ENCODE results near the gene CCDC186. TPM values are rescaled to one million over a fixed set of nuclear protein-coding genes. Genes with fewer than 3 reads are reported as not detected.

The CCDC186 gene
- total and polyA plus RNA-seq, 2 donors from 2014 or later = 4.7 to 34.2 TPM

- TF ChIP-seq CTCF (IDR thresholded peaks at IDR 0.05; ENCODE audit: borderline replicate concordance, extremely low read depth, insufficient read depth) = no peak
- Histone ChIP-seq H3K27me3 (ENCODE audit: control insufficient read depth, insufficient read depth, low read length) (no peaks in the 10 kb centered on the region), H3K36me3 (ENCODE audit: control insufficient read depth in 2 of 3, insufficient read depth in 3 of 3, low read length in 3 of 3) (no peaks in the 10 kb centered on the region), H3K27ac (ENCODE audit: low read depth in 2 of 2, low read length in 2 of 2) (peak overlapping the region in 1 of 2 donors; percentile 50), H3K4me3 (ENCODE audit: low read length in 3 of 3) (no peak overlapping the region), H3K9ac (ENCODE audit: low read length in 3 of 3) (no peak overlapping the region), H3K9me3 (ENCODE audit: control insufficient read depth in 2 of 3, insufficient read depth in 1 of 3, low read length in 3 of 3) (no peaks in the 10 kb centered on the region), H3K4me1 (ENCODE audit: control insufficient read depth in 2 of 3, insufficient read depth in 2 of 3, low read depth in 1 of 3, low read length in 3 of 3) (peaks cover 0 to 5% (median 0%) of the 10 kb centered on the region in 3 donors)
- intact Hi-C loops (cut with DNase I) = no loop called here
- DNase-seq (no peak), FAIRE-seq (no peak)
Observed at GRCh38 chr10:114188900-114189299, 14.9 kb upstream of the CCDC186 start.

GRCh38 chr10:114188001-114188400 is 14.0 kb upstream of the CCDC186 start:
- FAIRE-seq (no peak), DNase-seq (no peak)
- no peak for TF ChIP-seq CTCF (IDR thresholded peaks at IDR 0.05; ENCODE audit: borderline replicate concordance, extremely low read depth, insufficient read depth)
- H3K9ac ChIP-seq (ENCODE audit: low read length in 3 of 3) = no peak overlapping the region
- H3K27ac ChIP-seq (ENCODE audit: low read depth in 2 of 2, low read length in 2 of 2) = no peak overlapping the region
- H3K4me1 ChIP-seq (ENCODE audit: control insufficient read depth in 2 of 3, insufficient read depth in 2 of 3, low read depth in 1 of 3, low read length in 3 of 3) = peaks cover 0 to 5% (median 0%) of the 10 kb centered on the region in 3 donors
- H3K4me3 ChIP-seq (ENCODE audit: low read length in 3 of 3) = no peak overlapping the region
- H3K27me3 ChIP-seq (ENCODE audit: control insufficient read depth, insufficient read depth, low read length) = no peaks in the 10 kb centered on the region
- H3K36me3 ChIP-seq (ENCODE audit: control insufficient read depth in 2 of 3, insufficient read depth in 3 of 3, low read length in 3 of 3) = no peaks in the 10 kb centered on the region
- intact Hi-C loops (cut with DNase I) = no loop called here
- no peaks in the 10 kb centered on the region for H3K9me3 ChIP-seq (ENCODE audit: control insufficient read depth in 2 of 3, insufficient read depth in 1 of 3, low read length in 3 of 3)

DNA sequence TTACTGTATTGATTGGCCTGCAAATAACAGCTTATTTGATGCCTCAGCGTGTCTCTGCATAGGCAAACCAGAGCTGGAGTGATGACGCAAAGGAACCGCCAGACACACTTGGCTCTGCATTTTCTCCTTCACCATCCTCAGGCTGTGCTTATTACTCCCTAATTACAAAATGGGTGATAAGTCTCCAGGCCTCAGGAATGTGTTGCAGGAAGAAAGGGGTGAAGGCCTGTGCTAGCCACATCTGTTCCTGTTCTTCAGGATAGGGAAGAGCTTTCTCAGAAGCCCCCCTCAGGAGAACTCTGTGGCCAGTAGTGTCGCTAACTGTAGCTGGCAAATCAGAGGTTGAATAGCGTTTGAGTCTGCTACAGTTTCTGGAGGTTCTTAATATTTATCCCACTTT is 10.3 kb upstream of the CCDC186 start:
- intact Hi-C loops (cut with DNase I) = no loop called here
- Histone ChIP-seq H3K36me3 (ENCODE audit: control insufficient read depth in 2 of 3, insufficient read depth in 3 of 3, low read length in 3 of 3) (no peaks in the 10 kb centered on the region), H3K4me1 (ENCODE audit: control insufficient read depth in 2 of 3, insufficient read depth in 2 of 3, low read depth in 1 of 3, low read length in 3 of 3) (peaks cover 0 to 12% (median 2%) of the 10 kb centered on the region in 3 donors), H3K27me3 (ENCODE audit: control insufficient read depth, insufficient read depth, low read length) (no peaks in the 10 kb centered on the region), H3K9ac (ENCODE audit: low read length in 3 of 3) (no peak overlapping the region), H3K27ac (ENCODE audit: low read depth in 2 of 2, low read length in 2 of 2) (no peak overlapping the region), H3K9me3 (ENCODE audit: control insufficient read depth in 2 of 3, insufficient read depth in 1 of 3, low read length in 3 of 3) (no peaks in the 10 kb centered on the region), H3K4me3 (ENCODE audit: low read length in 3 of 3) (no peak overlapping the region)
- DNase-seq = no peak
- FAIRE-seq = no peak
- no peak for TF ChIP-seq CTCF (IDR thresholded peaks at IDR 0.05; ENCODE audit: borderline replicate concordance, extremely low read depth, insufficient read depth)

- FAIRE-seq (no peak), DNase-seq (no peak)
- no peak for TF ChIP-seq CTCF (IDR thresholded peaks at IDR 0.05; ENCODE audit: borderline replicate concordance, extremely low read depth, insufficient read depth)
- H3K9ac ChIP-seq (ENCODE audit: low read length in 3 of 3) = no peak overlapping the region
- no peaks in the 10 kb centered on the region for H3K9me3 ChIP-seq (ENCODE audit: control insufficient read depth in 2 of 3, insufficient read depth in 1 of 3, low read length in 3 of 3)
- H3K4me1 ChIP-seq (ENCODE audit: control insufficient read depth in 2 of 3, insufficient read depth in 2 of 3, low read depth in 1 of 3, low read length in 3 of 3) = peaks cover 0 to 9% (median 2%) of the 10 kb centered on the region in 3 donors
- H3K4me3 ChIP-seq (ENCODE audit: low read length in 3 of 3) = no peak overlapping the region
- no peaks in the 10 kb centered on the region for H3K27me3 ChIP-seq (ENCODE audit: control insufficient read depth, insufficient read depth, low read length)
- intact Hi-C loops (cut with DNase I) = no loop called here
- H3K36me3 ChIP-seq (ENCODE audit: control insufficient read depth in 2 of 3, insufficient read depth in 3 of 3, low read length in 3 of 3) = no peaks in the 10 kb centered on the region
- no peak overlapping the region for H3K27ac ChIP-seq (ENCODE audit: low read depth in 2 of 2, low read length in 2 of 2)
Observed at GRCh38 chr10:114183563-114183962, 9.6 kb upstream of the CCDC186 start.

Data from kidney (tissue), 14 donors.